ENCODE results near the gene HMGXB3. TPM values are rescaled to one million over a fixed set of nuclear protein-coding genes. Genes with fewer than 3 reads are reported as not detected.

Gene HMGXB3
- total RNA-seq, 1 experiment from 2014 or later: 26.9 TPM

GRCh38 chr5:150057052-150057451, 56.5 kb downstream of the HMGXB3 start:
- Histone ChIP-seq H3K56ac (ENCODE audit: insufficient read length, low read depth, low read length) (no peak overlapping the region), H3K18ac (ENCODE audit: insufficient read length, low read depth, low read length) (no peak overlapping the region), H2AK5ac (ENCODE audit: insufficient read length, low read length) (no peak overlapping the region), H3K27me3 (ENCODE audit: insufficient read depth, low read length) (no peaks in the 10 kb centered on the region), H4K91ac (ENCODE audit: insufficient read length, low read depth, low read length) (no peak overlapping the region), H3K79me1 (ENCODE audit: insufficient read depth, low read depth, low read length, poor library complexity, severe bottlenecking) (no peaks in the 10 kb centered on the region), H3K23me2 (ENCODE audit: insufficient read length, low read depth, low read length, poor library complexity, severe bottlenecking) (no peaks in the 10 kb centered on the region), H4K8ac (replicated peaks; ENCODE audit: insufficient read length, low read depth, low read length) (no peak overlapping the region), H2AFZ (ENCODE audit: low read length) (no peak overlapping the region), H3K79me2 (ENCODE audit: insufficient read depth, low read length) (no peaks in the 10 kb centered on the region), H3T11ph (ENCODE audit: low read length) (no peak overlapping the region), H3K23ac (ENCODE audit: insufficient read length, low read depth, low read length) (no peak overlapping the region), H3K4ac (ENCODE audit: low read depth, low read length) (no peak overlapping the region), H4K20me1 (ENCODE audit: control insufficient read depth, insufficient read depth, insufficient read length) (no peaks in the 10 kb centered on the region), H2BK5ac (ENCODE audit: insufficient read length, low read length) (no peak overlapping the region), H2BK15ac (ENCODE audit: low read depth, low read length) (no peak overlapping the region), H2BK12ac (ENCODE audit: insufficient read length, low read depth, low read length) (no peak overlapping the region), H3K27ac (ENCODE audit: insufficient read length, low read depth, low read length) (no peak overlapping the region), H2BK120ac (ENCODE audit: low read depth, low read length, poor library complexity, severe bottlenecking) (no peak overlapping the region), H4K5ac (ENCODE audit: insufficient read length, low read depth, low read length) (no peak overlapping the region), H3K4me1 (ENCODE audit: insufficient read depth, low read length) (peaks cover 4% of the 10 kb centered on the region; the same call in 1 of the 2 replicates), H2BK20ac (ENCODE audit: low read depth, low read length, poor library complexity, severe bottlenecking) (no peak overlapping the region), H3K14ac (ENCODE audit: insufficient read depth, low read length) (no peak overlapping the region), H3K9me3 (ENCODE audit: control insufficient read depth, low read depth, low read length) (no peaks in the 10 kb centered on the region), H3K4me2 (ENCODE audit: insufficient read depth, insufficient read length, low read length) (no peak overlapping the region), H3K9ac (ENCODE audit: extremely low read depth, insufficient read length, low read length) (no peak overlapping the region)
- no peak for DNase-seq
- Mint-ChIP-seq H3K36me3 (ENCODE audit: insufficient read depth in 1 of 3, low read depth in 3 of 3) (peaks cover 4 to 29% (median 26%) of the 10 kb centered on the region in 3 experiments; a peak in 6 of 7 replicates), H3K9me3 (no peaks in the 10 kb centered on the region), H3K4me1 (peaks cover 21 to 26% of the 10 kb centered on the region in 2 experiments), H3K27me3 (ENCODE audit: low read depth) (peaks cover 28% of the 10 kb centered on the region), H3K4me3 (no peak overlapping the region; a peak in 1 of 5 replicates), H3K27ac (no peak overlapping the region)
- WGBS (ENCODE audit: extremely low coverage, insufficient read length, low lambda C conversion rate): no CpG with 5 or more reads among the region's 8 CpGs
- TF ChIP-seq CTCF (conservative IDR thresholded peaks at IDR 0.05): no peak

All from H9 (cell line).